OCI-LY3 (cell line): ENCODE results near the gene HILPDA.
"Not testable (repeated sequence)": the region's sequence is repeated elsewhere in the genome, so short reads cannot be mapped to it uniquely, and the experiment has no call there.

Experiments
- H2AFZ ChIP-seq: fragments of 200-600, 300-600 bp; shearing (Covaris generic); 2 replicates; pipeline ENCODE4 v1.6.0; 2014; ENCODE audit warnings: antibody characterized with exemption, low read depth, low read length
- H3K27ac ChIP-seq: fragments of 200-600, 300-600 bp; sonication (generic); 2 replicates; pipeline ENCODE4 v1.5.1; 2014; ENCODE audit warnings: mild to moderate bottlenecking, low read length, moderate library complexity, mixed read lengths
- H3K27me3 ChIP-seq: fragments of 200-600, 300-600 bp; sonication (generic); 2 replicates; pipeline ENCODE4 v1.6.1; 2014; ENCODE audit warnings: low read depth, low read length, mixed read lengths
- H3K36me3 ChIP-seq: fragments of 200-600, 300-600 bp; sonication (generic); replicated peaks from 2 replicates; pipeline ENCODE3; 2014; ENCODE audit warnings: low read depth, low read length, mixed read lengths
- H3K4me1 ChIP-seq: fragments of 300-600, 200-600 bp; sonication (generic); 2 replicates; pipeline ENCODE4 v1.6.1; 2014; ENCODE audit warnings: low read length, mixed read lengths
- H3K4me2 ChIP-seq: fragments of 200-600, 300-600 bp; sonication (generic); 2 replicates; pipeline ENCODE4 v1.6.1; 2014; ENCODE audit warnings: low read length, mixed read lengths
- H3K4me3 ChIP-seq: fragments of 300-600, 200-600 bp; sonication (generic); 2 replicates; pipeline ENCODE4 v1.5.1; 2014; ENCODE audit warnings: antibody characterized with exemption, mild to moderate bottlenecking, low read length, moderate library complexity
- H3K79me2 ChIP-seq: fragments of 300-600, 200-600 bp; shearing (Covaris generic); 2 replicates; pipeline ENCODE4 v1.6.1; 2014; ENCODE audit warnings: mild to moderate bottlenecking, low read length, mixed read lengths
- H3K9ac ChIP-seq: fragments of 300-600, 200-600 bp; shearing (Covaris generic); 2 replicates; pipeline ENCODE4 v1.6.0; 2014; ENCODE audit warnings: mild to moderate bottlenecking, low read length, moderate library complexity
- H3K9me3 ChIP-seq: fragments of 200-600, 300-600 bp; shearing (Covaris generic); 2 replicates; pipeline ENCODE4 v1.6.1; 2014; ENCODE audit warnings: low read length, mixed read lengths; ENCODE audit not compliant: insufficient read depth
- H4K20me1 ChIP-seq: fragments of 200-600, 300-600 bp; sonication (generic); 2 replicates; pipeline ENCODE4 v1.6.1; 2016; ENCODE audit warnings: low read length, mixed read lengths; ENCODE audit not compliant: insufficient read depth
- CTCF ChIP-seq: fragments of 200-600, 300-600 bp; sonication (generic); IDR thresholded peaks from 2 replicates; pipeline ENCODE4 v1.5.1; 2014; ENCODE audit warnings: antibody characterized with exemption, low read length, low read depth
- EZH2phosphoT487 ChIP-seq: fragments of 200-600 bp; shearing (Covaris generic); IDR thresholded peaks from 2 replicates; pipeline ENCODE4 v1.6.1; 2018; ENCODE audit warnings: antibody characterized with exemption, mixed run types, low read depth

Gene HILPDA

DNA sequence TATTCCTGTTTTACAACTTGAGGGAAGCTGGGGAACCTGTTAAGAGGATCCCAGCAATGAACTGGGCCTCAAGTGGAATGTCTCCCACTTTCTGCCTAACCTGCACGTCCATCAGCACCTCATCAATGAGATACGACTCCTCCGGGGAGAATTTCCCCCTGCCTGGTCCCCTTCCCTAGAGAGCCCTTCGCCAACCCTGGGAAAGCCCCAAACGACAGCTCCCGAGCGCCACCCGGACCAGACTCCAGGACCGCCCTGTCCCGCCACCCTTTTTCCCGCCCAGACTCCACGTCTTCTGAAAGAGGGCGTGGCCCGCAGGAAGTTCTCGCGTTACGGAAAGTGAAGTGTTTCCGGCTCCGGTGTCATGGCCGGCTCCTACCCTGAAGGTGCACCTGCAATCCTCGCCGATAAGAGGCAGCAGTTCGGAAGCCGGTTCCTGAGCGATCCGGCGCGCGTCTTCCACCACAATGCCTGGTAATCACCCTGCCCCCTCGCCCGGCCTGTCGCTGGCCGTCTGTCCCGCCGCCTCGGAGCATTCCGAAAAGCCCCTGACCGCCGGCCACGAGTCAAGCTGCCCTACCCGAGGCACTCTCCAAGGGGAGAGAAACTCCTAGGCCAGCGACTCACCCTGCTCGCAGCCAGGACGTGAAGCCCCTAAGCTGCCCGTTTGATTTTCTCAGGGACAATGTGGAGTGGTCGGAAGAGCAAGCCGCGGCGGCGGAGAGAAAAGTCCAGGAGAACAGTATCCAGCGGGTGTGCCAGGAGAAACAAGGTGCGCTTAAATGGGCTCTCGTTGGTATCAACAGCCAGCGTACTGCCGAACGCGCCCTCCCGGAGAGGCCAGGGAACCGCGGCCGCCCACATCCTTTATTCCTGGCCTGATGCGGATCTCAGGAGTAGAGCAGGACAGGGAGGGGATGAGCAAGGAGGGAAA is 21.0 kb downstream of the HILPDA start, which contains the start of gene METTL2B:
METTL2B (plus strand) TSS at position 347 of the 934 bp plus-strand sequence; CDS start at position 365, 18 bp downstream.
- Histone ChIP-seq H3K27ac (peak within 1 kb of the TSS; percentile 79), H3K4me3 (peak within 1 kb of the TSS; percentile 93), H2AFZ (peak within 1 kb of the TSS; percentile 43; the same call in 1 of the 2 replicates), H3K9ac (peak within 1 kb of the TSS; percentile 90), H3K79me2 (peaks cover 37% of the 10 kb centered on the region), H3K4me2 (peak within 1 kb of the TSS; percentile 93)
- H3K4me1 ChIP-seq, H3K27me3 ChIP-seq, H3K9me3 ChIP-seq, H4K20me1 ChIP-seq, H3K36me3 ChIP-seq: not testable (repeated sequence)
- TF ChIP-seq CTCF, result peak; percentile 29

DNA sequence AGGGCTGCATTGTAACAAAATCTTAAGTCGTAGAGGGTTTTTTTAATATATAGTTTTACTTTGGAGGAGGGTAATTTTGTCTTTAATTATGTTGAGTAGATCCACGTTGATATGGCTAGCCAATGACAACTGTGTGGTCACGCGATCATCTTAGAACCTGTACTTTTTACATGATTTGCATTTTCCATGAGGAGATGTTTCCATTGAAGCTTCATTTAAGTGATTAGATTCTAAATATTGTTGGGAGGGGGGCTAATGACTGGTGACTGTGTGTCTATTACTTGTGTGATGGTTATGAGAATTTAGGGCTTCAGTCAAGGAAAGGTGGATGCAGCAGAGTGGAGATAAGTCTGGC is 21.6 kb downstream of the HILPDA start:
- H3K4me3 ChIP-seq, result peak overlapping the region; percentile 93
- not testable (repeated sequence) for H3K36me3 ChIP-seq, H3K4me1 ChIP-seq, H3K9me3 ChIP-seq, H3K27me3 ChIP-seq, H2AFZ ChIP-seq, H4K20me1 ChIP-seq
- H3K9ac ChIP-seq, result peak overlapping the region; percentile 90
- peaks cover 37% of the 10 kb centered on the region for H3K79me2 ChIP-seq
- H3K4me2 ChIP-seq, result peak overlapping the region; percentile 74
- H3K27ac ChIP-seq, result peak overlapping the region; percentile 79

- H4K20me1 ChIP-seq, H3K4me3 ChIP-seq, H3K9me3 ChIP-seq, H3K4me1 ChIP-seq, H3K27ac ChIP-seq, H3K9ac ChIP-seq, H3K27me3 ChIP-seq, H3K36me3 ChIP-seq, H2AFZ ChIP-seq, H3K4me2 ChIP-seq: not testable (repeated sequence)
- H3K79me2 ChIP-seq, result peaks cover 37% of the 10 kb centered on the region
Measured at GRCh38 chr7:128479082-128479481, 23.4 kb downstream of the HILPDA start.

GRCh38 chr7:128488134-128488533 is 32.5 kb downstream of the HILPDA start:
- H3K9ac ChIP-seq, H3K4me2 ChIP-seq, H2AFZ ChIP-seq, H3K27me3 ChIP-seq, H3K79me2 ChIP-seq, H4K20me1 ChIP-seq, H3K4me1 ChIP-seq, H3K9me3 ChIP-seq, H3K4me3 ChIP-seq, H3K27ac ChIP-seq, H3K36me3 ChIP-seq: not testable (repeated sequence)

GRCh38 chr7:128497405-128497804 is 41.7 kb downstream of the HILPDA start:
- no peak overlapping the region for H3K4me3 ChIP-seq
- H3K4me2 ChIP-seq, result no peak overlapping the region
- H3K4me1 ChIP-seq, result no peaks in the 10 kb centered on the region
- no peak overlapping the region for H3K9ac ChIP-seq
- no peaks in the 10 kb centered on the region for H3K79me2 ChIP-seq
- no peak overlapping the region for H3K27ac ChIP-seq
- no peaks in the 10 kb centered on the region for H3K27me3 ChIP-seq
- TF ChIP-seq CTCF (no peak), EZH2phosphoT487 (no peak)
- no peaks in the 10 kb centered on the region for H4K20me1 ChIP-seq
- H3K9me3 ChIP-seq, result no peaks in the 10 kb centered on the region
- no peak overlapping the region for H2AFZ ChIP-seq
- no peaks in the 10 kb centered on the region for H3K36me3 ChIP-seq

DNA sequence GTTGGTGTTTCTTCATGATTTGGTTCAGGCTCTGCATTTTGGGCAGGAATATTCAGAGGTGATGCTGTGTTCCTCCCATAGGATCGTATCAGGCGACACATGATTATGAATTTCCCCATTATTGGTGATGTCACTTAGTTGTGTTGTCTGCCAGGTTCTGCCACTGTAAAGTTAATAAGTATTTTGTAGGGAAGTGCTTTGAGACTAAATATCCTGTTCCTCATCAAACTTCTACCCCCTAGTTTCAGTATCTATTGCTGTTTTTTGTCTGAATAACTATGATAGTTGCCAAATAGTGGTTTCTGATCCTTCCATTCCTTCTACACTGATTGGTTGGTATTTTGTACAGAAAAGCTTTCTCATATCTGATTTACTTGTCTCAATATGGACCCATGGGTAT is 49.7 kb downstream of the HILPDA start:
- H3K36me3 ChIP-seq, H3K79me2 ChIP-seq, H4K20me1 ChIP-seq, H3K27me3 ChIP-seq, H2AFZ ChIP-seq, H3K4me3 ChIP-seq, H3K9me3 ChIP-seq: not testable (repeated sequence)
- Histone ChIP-seq H3K4me1 (peaks cover 55% of the 10 kb centered on the region), H3K9ac (peak overlapping the region; percentile 82; the same call in 1 of the 2 replicates), H3K27ac (peak overlapping the region; percentile 96), H3K4me2 (peak overlapping the region; percentile 83)

GRCh38 chr7:128506819-128507218 is 51.1 kb downstream of the HILPDA start:
- not testable (repeated sequence) for H3K27me3 ChIP-seq, H3K36me3 ChIP-seq, H2AFZ ChIP-seq, H3K79me2 ChIP-seq, H4K20me1 ChIP-seq, H3K9me3 ChIP-seq
- Histone ChIP-seq H3K4me1 (peaks cover 68% of the 10 kb centered on the region), H3K4me2 (peak overlapping the region; percentile 83), H3K27ac (peak overlapping the region; percentile 96), H3K9ac (peak overlapping the region; percentile 82), H3K4me3 (peak overlapping the region; percentile 61)
